PC-3 (cell line): ENCODE measurements around the gene CRYGN. TPM values are rescaled to one million over a fixed set of nuclear protein-coding genes. Genes with fewer than 3 reads are reported as not detected.
A peak's percentile ranks its signal among the peaks of the same experiment; 100 is the strongest.

Experiments
- ATAC-seq: fragments of 200-7000 bp; cut with Tn5 transposase; 2 replicates; pipeline ENCODE4 v1.9.1; 2020; ENCODE audit warnings: mild to moderate bottlenecking, moderate library complexity
- BruUV-seq: library from RNA; stranded (reverse); fragments of 400-500 nt; replicated peaks from 2 replicates; lab custom pipeline; 2021; lab: Mats Ljungman, UMichigan
- CTCF ChIA-PET: fragments of 300-600 bp; sonication (Branson Sonifier 250); formaldehyde crosslinking; loops from one replicate; lab custom pipeline; 2022; ENCODE audit warnings: antibody characterized with exemption; lab: Charles Lee
- POLR2A ChIA-PET: fragments of 300-600 bp; sonication (Branson Sonifier 250); formaldehyde crosslinking; loops from one replicate; lab custom pipeline; 2022; ENCODE audit warnings: antibody characterized with exemption; ENCODE audit not compliant: unreplicated experiment; lab: Charles Lee
- DNase-seq: peaks from one replicate; pipeline ENCODE4 v3.0.0-alpha.2; 2015
- H2AFZ ChIP-seq: fragments of 300-600 bp; sonication (generic); 2 replicates; pipeline ENCODE4 v1.6.0; 2016; ENCODE audit warnings: antibody characterized with exemption, low read length
- H3F3A ChIP-seq: fragments of 300-600 bp; sonication (generic); one replicate; pipeline ENCODE4 v1.6.0; 2017; ENCODE audit warnings: antibody characterized with exemption, low read length, control low read depth, mild to moderate bottlenecking; ENCODE audit not compliant: unreplicated experiment
- H3K27ac ChIP-seq: fragments of 300-600 bp; sonication (generic); 2 replicates; pipeline ENCODE4 v1.5.1; 2016; ENCODE audit warnings: mild to moderate bottlenecking, low read length
- H3K27me3 ChIP-seq: fragments of 300-600 bp; sonication (generic); 2 replicates; pipeline ENCODE4 v1.6.1; 2016; ENCODE audit warnings: low read length, mixed read lengths
- H3K36me3 ChIP-seq: fragments of 300-600 bp; sonication (generic); 2 replicates; pipeline ENCODE4 v1.6.1; 2016; ENCODE audit warnings: low read depth, mixed run types, low read length, mixed read lengths
- H3K4me1 ChIP-seq: fragments of 300-600 bp; sonication (generic); 2 replicates; pipeline ENCODE4 v1.5.1; 2016; ENCODE audit warnings: low read length; ENCODE audit not compliant: insufficient read depth
- H3K4me2 ChIP-seq: fragments of 300-600 bp; sonication (generic); 2 replicates; pipeline ENCODE4 v1.6.0; 2016; ENCODE audit warnings: low read length
- H3K4me3 ChIP-seq: fragments of 300-600 bp; sonication (generic); 2 replicates; pipeline ENCODE4 v1.5.1; 2016; ENCODE audit warnings: mild to moderate bottlenecking, low read length, mixed read lengths
- H3K79me2 ChIP-seq: fragments of 300-600 bp; sonication (generic); 2 replicates; pipeline ENCODE4 v1.6.1; 2017; ENCODE audit warnings: low read length, mixed read lengths
- H3K9ac ChIP-seq: fragments of 300-600 bp; sonication (generic); 2 replicates; pipeline ENCODE4 v1.6.0; 2016; ENCODE audit warnings: mild to moderate bottlenecking, low read length
- H3K9me2 ChIP-seq: fragments of 300-600 bp; sonication (generic); replicated peaks from 2 replicates; pipeline ENCODE4 v1.6.1; 2016; ENCODE audit warnings: mixed run types, low read length, mixed read lengths
- H3K9me3 ChIP-seq: fragments of 300-600 bp; sonication (generic); 2 replicates; pipeline ENCODE4 v1.6.1; 2016; ENCODE audit warnings: low read length, mixed read lengths
- H4K20me1 ChIP-seq: fragments of 300-600 bp; sonication (generic); 2 replicates; pipeline ENCODE4 v1.6.1; 2016; ENCODE audit warnings: low read length, mixed read lengths
- CTCF ChIP-seq: fragments of 300-600 bp; sonication (generic); conservative IDR thresholded peaks from 2 replicates; pipeline ENCODE4 v1.5.1; 2017; ENCODE audit warnings: antibody characterized with exemption, low read depth, mild to moderate bottlenecking, low read length
- EZH2 ChIP-seq: fragments of 300-600 bp; sonication (generic); IDR thresholded peaks from one replicate; pipeline ENCODE4 v1.6.1; 2017; ENCODE audit warnings: antibody characterized with exemption, mild to moderate bottlenecking, low read length; ENCODE audit not compliant: unreplicated experiment
- EZH2phosphoT487 ChIP-seq: fragments of 300-600 bp; sonication (generic); IDR thresholded peaks from 2 replicates; pipeline ENCODE4 v1.6.1; 2018; ENCODE audit warnings: mild to moderate bottlenecking, antibody characterized with exemption, low read length, borderline replicate concordance
- intact Hi-C: fragments of 100-400 bp; cut with micrococcal nuclease; formaldehyde crosslinking; loops from 2 replicates; pipeline ENCODE4 v1.9.0; 2023
- total RNA-seq: library from RNA; depleted of rRNA; stranded (reverse); fragments of >200 nt; gene quantifications from 2 replicates; pipeline ENCODE4 v1.2.3, GENCODE V29; 2014

CRYGN gene
- total RNA-seq, 1 experiment from 2014 or later: 0.11 TPM

DNA sequence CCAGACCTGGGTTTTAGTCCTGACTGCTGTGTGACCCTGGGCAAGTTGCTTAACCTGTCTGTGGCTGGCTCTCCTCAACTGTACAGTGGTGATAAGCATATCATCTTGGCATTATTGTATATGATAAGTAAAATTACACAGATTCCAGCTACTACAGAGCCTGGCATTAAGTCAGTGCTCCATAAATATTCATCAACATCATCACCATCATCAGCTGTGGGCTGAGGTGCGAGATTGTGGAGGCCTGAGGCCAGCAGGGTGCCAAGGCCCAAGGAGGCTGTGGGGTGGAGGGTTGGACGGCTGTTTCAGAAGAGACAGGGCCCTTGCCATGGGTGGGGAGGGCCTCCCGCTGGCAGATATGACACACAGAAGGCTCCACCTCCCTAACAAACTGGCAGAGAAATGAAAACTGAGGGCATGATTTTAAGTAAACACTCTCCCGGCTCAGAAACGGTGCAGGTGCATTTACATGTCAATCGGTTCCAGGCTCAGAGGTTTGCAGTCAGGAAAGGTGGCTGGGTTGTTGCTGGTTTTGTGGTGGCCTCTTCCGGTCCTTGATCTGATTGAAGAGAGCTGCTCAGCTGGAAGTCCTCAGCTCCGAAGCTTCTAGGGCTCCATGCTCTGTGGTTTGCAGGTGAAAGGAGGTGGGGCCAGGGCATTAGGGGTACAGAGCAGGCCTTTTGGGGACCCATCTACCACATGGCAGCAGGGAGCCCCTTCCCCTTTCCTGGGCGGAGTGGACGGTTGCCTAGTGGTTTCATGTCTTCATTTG lies 10.2 kb downstream of the CRYGN start:
- Histone ChIP-seq H3K4me1 (peaks cover 10% of the 10 kb centered on the region), H2AFZ (no peak overlapping the region), H3F3A (no peaks in the 10 kb centered on the region), H3K9me3 (no peaks in the 10 kb centered on the region), H4K20me1 (no peaks in the 10 kb centered on the region), H3K9ac (no peak overlapping the region), H3K4me2 (no peak overlapping the region), H3K27me3 (no peaks in the 10 kb centered on the region), H3K79me2 (no peaks in the 10 kb centered on the region), H3K4me3 (no peak overlapping the region), H3K9me2 (no peaks in the 10 kb centered on the region), H3K36me3 (no peaks in the 10 kb centered on the region), H3K27ac (no peak overlapping the region)
- no TSS peak for BruUV-seq
- peak; percentile 33 for ATAC-seq
- intact Hi-C loops: no loop called here
- POLR2A ChIA-PET: no interaction called here
- DNase-seq: peak; percentile 9
- CTCF ChIA-PET: interaction anchor here (0.6 kb wide), 1 partner anchor 12 kb away, joined by 8 read pairs; no protein-coding TSS in a partner anchor
- no peak for TF ChIP-seq EZH2
- TF ChIP-seq CTCF: no peak
- TF ChIP-seq EZH2phosphoT487: no peak

GRCh38 chr7:151429237-151429559 lies 10.7 kb downstream of the CRYGN start:
- H3K4me3 ChIP-seq: no peak overlapping the region
- BruUV-seq: no TSS peak
- H3K4me1 ChIP-seq: peaks cover 10% of the 10 kb centered on the region
- H3K27ac ChIP-seq: no peak overlapping the region
- no peaks in the 10 kb centered on the region for H3K9me3 ChIP-seq
- ChIA-PET CTCF (no interaction called here), POLR2A (no interaction called here)
- no peaks in the 10 kb centered on the region for H3F3A ChIP-seq
- no peak overlapping the region for H3K9ac ChIP-seq
- DNase-seq (no peak), ATAC-seq (no peak)
- H3K4me2 ChIP-seq: no peak overlapping the region
- H3K79me2 ChIP-seq: no peaks in the 10 kb centered on the region
- intact Hi-C loops: no loop called here
- no peaks in the 10 kb centered on the region for H4K20me1 ChIP-seq
- no peaks in the 10 kb centered on the region for H3K27me3 ChIP-seq
- H3K36me3 ChIP-seq: no peaks in the 10 kb centered on the region
- no peak overlapping the region for H2AFZ ChIP-seq
- TF ChIP-seq CTCF (no peak), EZH2phosphoT487 (no peak), EZH2 (no peak)
- no peaks in the 10 kb centered on the region for H3K9me2 ChIP-seq
